ENCODE measurements around the gene RFC3. TPM values are rescaled to one million over a fixed set of nuclear protein-coding genes. Genes with fewer than 3 reads are reported as not detected.
"Not testable (repeated sequence)": the region's sequence is repeated elsewhere in the genome, so short reads cannot be mapped to it uniquely, and the experiment has no call there.

Gene RFC3
- total RNA-seq, 2 donors from 2014 or later: 5.2 to 5.6 TPM

GRCh38 chr13:33799950-33800592, 17.9 kb upstream of the RFC3 start:
- no peak for DNase-seq
- intact Hi-C loops (cut with DNase I): loop anchor here in 1 of 2 donors (5.0 kb wide), 1 partner anchor 277 kb away; no protein-coding TSS in a partner anchor
- peak in 1 of 2 donors; percentile 45 for ATAC-seq

GRCh38 chr13:33800646-33801186, 17.2 kb upstream of the RFC3 start:
- no peak for ATAC-seq
- intact Hi-C loops (cut with DNase I): no loop called here

DNA sequence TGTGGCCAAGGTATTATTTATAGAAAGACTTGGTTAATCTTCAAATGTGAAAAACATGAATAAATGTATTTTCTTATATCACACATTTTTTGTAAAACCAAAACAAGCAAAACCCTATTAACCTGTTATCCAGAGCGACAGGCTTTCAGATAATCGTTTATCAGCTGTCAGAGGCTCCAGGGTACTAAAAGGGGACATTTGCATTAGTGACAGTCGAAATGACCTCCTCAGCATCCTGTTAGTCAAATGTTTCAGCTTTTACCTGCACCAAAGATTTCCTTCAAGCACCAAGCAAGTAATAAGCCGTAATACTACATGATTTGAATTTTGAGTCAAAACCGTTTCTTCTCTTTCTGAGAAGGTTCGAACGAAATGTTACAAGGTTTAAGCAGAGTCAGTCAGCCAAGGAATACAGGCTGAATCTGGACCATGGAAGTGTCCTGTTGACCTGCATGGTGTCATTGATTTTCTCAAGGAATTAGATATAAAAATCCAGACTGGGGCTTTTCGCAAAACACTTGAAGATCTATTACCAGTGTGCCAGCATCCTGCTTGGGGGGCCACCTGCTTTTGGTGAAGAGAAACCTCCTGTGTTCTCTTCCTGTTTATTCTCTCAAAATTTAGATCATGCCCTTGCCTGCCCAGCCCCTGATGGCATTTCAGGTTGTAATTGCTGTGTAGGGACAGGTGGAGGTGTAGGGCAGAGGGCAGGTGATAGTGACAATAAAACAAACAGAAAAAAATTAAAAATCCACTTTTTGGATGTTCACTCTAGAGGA, 11.3 kb upstream of the RFC3 start:
- DNase-seq: no peak
- no peak for ATAC-seq
- intact Hi-C loops (cut with DNase I): no loop called here

More at GRCh38 chr13:33800646-33801186, 17.2 kb upstream of the RFC3 start:
- DNase-seq: no peak

DNA sequence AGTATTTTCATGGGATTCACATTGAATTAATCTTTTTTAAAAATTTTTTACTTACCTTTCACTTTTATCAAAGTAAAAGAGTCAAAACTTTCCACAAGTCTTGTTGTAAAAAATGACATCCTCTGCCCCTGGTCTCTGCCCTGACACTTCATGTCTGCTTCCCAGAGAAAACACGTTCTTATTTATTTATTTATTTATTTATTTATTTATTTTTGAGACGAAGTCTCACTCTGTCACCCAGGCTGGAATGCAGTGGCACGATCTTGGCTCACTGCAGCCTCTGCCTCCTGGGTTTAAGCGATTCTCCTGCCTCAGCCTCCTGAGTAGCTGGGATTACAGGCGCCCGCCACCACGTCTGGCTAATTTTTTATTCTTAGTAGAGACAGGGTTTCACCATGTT, 5.1 kb upstream of the RFC3 start:
- DNase-seq; ATAC-seq; intact Hi-C loops (cut with DNase I): not testable (repeated sequence)

DNA sequence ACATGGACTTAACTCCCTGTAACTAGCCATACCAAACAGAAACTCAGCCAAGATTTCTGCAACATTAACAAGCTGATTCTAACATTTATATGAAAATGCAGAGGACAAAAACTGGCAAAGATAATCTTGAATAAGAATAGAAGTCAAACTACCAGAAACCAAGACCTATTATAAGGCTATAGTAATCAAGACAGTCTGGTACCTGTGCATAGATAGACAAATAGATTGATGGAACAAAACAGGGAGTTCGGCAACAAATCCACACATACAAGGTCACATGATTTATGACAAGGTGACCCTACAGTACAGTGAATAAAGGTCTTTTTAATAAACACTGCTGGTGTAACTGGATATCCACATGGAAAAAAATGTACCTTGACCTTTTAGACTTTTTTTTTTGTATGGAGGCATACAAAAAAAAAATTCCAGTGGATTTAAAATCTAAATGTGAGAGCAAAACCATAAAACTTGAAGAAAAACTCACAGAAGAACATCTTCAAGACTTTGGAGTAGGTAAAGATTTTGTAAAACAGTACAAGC, 2.9 kb upstream of the RFC3 start:
- no peak for ATAC-seq

DNA sequence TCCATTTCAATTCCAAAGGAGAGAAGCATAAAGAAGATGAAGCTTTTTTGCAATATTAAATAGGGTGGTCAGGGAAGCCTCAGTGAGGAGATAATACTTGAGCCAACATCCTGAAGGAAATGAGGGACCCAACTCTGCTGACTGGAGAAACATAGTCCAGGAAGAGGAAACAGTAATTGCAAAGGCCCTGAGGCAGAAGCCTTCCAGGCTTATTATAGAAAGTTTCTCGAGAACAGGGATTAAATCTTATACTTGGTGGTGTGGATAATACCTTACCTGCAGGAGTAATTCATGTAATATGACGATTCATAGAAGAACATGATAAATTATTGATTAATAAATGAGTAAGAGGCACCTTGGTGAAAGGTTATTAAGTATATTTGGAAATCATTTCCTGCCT, 1.0 kb upstream of the RFC3 start:
- ATAC-seq (no peak), DNase-seq (no peak)
- intact Hi-C loops (cut with DNase I): no loop called here

More for the DNA sequence above, 2.9 kb upstream of the RFC3 start:
- intact Hi-C loops (cut with DNase I): no loop called here
- no peak for DNase-seq

GRCh38 chr13:33817513-33817900, 442 bp upstream of the RFC3 start:
- intact Hi-C loops (cut with DNase I): no loop called here
- ATAC-seq: no peak
- no peak for DNase-seq

DNA sequence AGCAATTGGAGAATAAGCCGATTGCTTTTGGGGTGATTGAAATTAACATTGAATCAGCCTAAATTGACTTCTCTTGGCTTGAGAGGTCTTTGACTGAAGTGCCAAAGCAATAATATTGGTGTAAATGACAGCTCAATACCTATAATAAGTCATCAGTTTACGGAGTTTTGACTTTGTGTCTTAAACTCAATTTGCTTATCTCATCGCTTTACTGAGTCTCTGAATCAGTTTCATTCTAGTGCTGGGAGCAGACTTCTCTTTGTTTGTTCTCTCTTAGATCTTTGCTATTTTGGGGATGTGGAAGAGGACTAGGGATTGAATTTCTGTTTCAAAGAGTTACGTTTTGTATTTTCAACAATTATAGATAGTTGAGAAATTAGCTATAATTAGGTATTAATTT, 7.1 kb downstream of the RFC3 start:
- intact Hi-C loops (cut with DNase I): no loop called here
- DNase-seq: no peak
- no peak for ATAC-seq

DNA sequence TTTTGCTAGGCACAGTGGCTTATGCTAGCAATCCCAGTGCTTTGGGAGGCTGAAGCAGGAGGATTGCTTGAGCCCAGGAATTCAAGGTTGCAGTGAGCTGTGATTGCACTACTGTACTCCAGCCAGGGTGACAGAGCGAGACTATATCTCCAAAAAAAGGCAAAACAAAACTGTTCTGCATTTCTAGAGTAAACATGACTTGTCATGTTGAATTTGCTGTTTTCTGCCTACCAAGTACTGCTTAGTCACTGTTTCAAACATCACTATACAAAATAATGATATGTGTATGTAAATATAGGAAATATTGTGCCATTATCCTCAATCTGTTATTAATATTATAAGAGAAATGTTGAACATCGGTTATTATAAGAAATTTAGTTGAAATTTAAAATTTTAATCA, 9.2 kb downstream of the RFC3 start:
- intact Hi-C loops (cut with DNase I): no loop called here
- ATAC-seq (no peak), DNase-seq (no peak)

DNA sequence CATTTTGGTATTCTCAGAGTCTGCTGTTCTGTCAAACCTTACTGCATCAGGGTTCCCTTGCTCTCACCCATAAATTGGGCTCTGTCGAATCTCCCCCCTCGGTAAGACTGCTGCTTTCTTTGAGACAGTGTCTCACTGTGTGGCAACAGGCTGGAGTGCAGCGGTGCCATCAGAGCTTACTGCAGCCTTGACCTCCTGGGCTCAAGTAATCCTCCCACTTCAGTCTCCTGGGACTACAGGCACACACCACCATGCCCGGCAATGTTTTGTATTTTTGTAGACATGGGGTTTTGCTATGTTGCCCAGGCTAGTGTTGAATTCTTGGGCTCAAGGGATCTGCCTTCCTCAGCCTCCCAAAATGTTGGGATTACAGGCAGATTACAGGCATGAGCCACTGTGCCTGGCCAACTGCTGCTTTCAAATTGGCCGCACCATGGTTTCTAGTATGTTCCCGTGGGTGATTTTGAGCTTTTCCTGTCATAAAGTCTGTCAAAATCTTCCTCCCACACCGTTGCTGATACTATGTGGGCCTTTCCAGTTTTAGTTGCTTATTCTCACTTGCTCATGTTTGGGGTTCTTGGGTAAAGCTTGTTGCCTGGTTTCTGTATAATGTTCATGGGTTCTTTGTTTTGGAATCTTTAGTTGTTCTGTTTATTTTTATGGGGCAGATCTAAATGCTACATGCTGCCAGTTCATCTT, 10.6 kb downstream of the RFC3 start:
- ATAC-seq: no peak
- DNase-seq: no peak
- intact Hi-C loops (cut with DNase I): no loop called here

DNA sequence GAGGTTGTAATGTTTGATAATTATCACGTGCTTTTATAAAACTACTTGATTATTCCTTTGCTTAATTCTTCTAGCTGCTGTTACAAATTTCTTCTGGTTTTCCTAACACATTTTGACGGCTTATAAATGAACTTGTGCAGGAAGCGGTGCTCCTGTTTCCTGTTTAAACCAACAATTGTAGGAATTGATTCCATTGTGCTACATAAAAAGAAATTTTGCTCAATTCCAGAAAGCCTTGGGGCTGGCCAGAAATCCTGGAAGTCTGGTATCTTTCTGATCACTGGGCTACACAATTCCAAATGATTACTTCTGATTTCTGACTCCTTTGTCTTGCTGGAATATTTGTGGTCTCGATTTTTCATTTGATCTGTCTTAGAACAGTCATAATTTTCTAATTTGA, 14.9 kb downstream of the RFC3 start:
- no peak for ATAC-seq
- no peak for DNase-seq

DNA sequence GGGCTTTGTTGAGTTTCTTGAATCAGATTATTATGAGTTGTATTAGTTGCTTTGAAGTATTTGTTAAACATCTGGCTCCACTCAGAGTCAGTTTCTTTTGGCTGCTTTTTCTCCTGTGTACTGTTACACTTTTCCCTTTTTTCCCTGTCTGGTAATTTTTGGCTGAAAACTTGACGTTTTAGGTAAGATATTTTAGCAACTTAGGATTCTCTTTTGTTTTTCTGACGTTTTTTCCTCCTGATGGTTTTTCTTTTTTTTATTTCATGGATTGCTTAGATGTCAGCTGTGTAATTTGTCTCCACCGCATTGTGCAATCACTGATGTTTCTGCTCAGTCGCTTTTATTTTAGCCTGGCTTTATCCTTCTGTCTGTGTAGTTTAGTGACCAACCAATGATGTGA, 20.7 kb downstream of the RFC3 start:
- intact Hi-C loops (cut with DNase I): no loop called here
- no peak for DNase-seq
- ATAC-seq: peak in 1 of 2 donors; percentile 45

More for the DNA sequence above, 14.9 kb downstream of the RFC3 start:
- intact Hi-C loops (cut with DNase I): no loop called here

- DNase-seq: no peak
- intact Hi-C loops (cut with DNase I): no loop called here
- ATAC-seq: no peak
Observed at GRCh38 chr13:33840402-33840801, 22.5 kb downstream of the RFC3 start.

GRCh38 chr13:33842207-33842606, 24.3 kb downstream of the RFC3 start:
- intact Hi-C loops (cut with DNase I): no loop called here
- no peak for ATAC-seq

GRCh38 chr13:33842986-33843385, 25.0 kb downstream of the RFC3 start:
- intact Hi-C loops (cut with DNase I): no loop called here
- ATAC-seq (no peak), DNase-seq (no peak)

More at GRCh38 chr13:33842207-33842606, 24.3 kb downstream of the RFC3 start:
- no peak for DNase-seq

GRCh38 chr13:33845572-33846302, 27.8 kb downstream of the RFC3 start:
- intact Hi-C loops (cut with DNase I): no loop called here
- no peak for ATAC-seq

DNA sequence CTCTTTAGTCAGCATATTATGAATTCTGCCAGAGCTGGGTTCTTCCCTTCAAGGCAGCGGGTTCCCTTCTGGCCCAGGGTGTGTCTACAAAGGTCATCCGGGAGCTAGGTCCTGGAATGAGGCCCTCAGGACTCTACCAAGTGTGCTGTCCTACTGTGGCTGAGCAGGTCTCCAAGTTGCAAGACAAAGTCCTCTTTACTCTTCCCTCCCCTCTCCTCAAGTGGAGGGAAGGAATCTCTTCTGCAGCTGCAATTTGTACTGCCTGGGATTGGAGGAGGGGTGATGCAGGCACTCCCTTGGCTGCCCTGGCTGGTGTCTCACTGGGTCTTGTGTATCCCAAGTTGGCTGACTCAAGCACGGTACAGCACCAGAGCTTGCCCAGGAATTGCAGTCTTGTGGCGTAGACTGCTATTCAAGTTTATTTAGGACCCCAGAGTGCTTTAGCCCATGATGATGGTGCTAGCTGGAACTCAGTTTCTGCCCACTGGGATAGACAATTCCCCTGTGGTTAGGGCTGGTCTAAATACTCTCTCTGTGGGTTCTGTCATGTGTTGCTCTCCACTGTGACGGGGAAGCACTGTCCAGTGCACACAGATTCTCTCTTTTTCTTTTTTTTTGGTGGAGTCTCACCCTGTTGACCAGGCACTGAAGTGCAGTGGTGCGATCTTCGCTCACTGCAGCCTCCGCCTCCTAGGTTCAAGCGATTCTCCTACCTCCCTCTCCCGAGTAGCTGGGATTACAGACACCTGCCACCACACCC, 28.5 kb downstream of the RFC3 start:
- intact Hi-C loops (cut with DNase I): no loop called here
- DNase-seq (no peak), ATAC-seq (no peak)

More at GRCh38 chr13:33845572-33846302, 27.8 kb downstream of the RFC3 start:
- no peak for DNase-seq

DNA sequence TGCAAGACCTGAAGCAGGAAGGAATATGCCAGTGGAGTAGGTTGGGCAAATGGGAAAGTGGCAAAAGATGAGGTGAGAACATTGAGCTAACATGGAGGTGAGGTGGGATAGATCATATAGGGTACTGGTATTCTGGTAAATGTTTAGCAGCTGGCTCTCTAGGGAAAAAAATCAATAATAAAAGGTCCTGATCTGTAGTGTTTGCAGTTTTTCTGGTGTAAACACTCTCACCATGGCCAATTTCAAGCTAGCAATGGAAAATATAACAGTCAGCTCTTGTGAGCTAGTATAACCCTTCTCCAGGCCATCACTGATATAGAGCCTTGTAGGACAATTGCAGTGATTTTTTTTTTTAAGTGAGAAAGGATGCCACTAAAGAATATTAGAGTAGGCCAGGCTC, 31.3 kb downstream of the RFC3 start:
- DNase-seq (no peak), ATAC-seq (no peak)
- intact Hi-C loops (cut with DNase I): no loop called here
